C1 segment of cervical spinal cord (tissue), 14 donors: ENCODE results near the gene CDIPT.

Source experiments
- DNase-seq, 14 donors: peaks; one replicate each; lab custom pipeline; 2025; lab: John Stamatoyannopoulos, UW

CDIPT gene

GRCh38 chr16:29811896-29812665 lies 50.9 kb downstream of the CDIPT start, which contains the start of gene PRRT2:
PRRT2 (plus strand) TSS chr16:29812193; CDS start chr16:29813055, 862 bp downstream.
- peak in 11 of 14 donors; percentile 39 to 88 (median 64) for DNase-seq

DNA sequence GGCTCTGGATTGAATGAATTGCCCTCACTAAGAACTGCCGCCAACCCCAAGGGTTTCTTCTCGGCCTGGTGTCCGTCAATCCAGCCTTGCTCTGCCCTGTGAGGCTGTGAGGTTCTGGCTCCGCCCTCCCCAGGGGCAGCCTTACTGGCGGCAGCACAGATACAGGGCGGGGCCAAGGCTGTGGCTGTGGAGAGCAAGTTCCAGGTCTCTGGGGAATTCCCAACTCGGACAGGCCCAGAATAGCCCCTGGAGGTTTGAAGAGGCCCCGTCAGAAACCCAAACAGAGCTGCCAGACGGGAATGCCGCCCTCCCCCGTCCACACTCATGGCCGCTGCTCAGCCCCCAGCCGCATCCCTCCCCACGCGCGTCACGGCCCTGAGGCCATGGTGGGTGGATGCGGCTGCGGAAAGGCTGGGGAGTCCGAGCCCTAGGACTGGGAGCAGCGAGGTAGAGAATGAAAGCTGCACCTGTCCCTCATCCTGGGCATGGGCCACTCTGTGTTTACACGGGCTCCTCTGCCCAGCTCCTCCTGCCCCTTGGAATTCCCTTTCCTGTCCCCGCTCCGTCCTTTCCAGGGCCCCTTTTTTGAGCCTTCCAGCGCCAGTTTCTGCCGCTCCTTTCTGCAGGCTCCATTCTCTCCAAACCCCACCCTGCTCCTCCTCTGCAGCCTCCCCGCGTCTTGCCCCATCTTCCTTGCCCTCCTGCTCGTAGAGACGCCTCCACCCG lies 51.7 kb downstream of the CDIPT start:
- peak; percentile 56 to 96 (median 84) for DNase-seq

DNA sequence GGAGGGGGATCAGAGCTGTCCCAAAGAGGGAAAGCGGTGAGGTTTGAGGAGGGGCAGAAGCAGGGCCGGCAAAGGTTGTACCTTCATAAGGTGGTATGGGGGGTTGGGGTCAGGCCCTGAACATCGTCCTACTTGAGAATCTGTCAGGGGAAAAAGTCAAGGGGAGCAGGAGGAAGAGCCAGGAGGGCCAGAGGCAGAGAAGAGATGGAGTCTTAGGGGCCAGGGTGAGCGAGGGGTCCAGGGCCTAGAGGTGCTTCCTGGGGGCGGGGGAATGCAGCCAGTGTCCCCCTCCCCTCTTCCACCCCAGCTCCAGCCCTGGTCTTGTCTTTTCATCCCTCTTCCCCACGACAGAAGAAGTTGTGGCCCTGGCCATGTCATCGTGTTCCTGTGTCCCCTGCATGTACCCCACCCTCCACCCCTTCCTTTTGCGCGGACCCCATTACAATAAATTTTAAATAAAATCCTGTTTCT lies 52.3 kb downstream of the CDIPT start:
- no peak for DNase-seq

- DNase-seq, result no peak
Measured at GRCh38 chr16:29809850-29810698, 53.0 kb downstream of the CDIPT start.

DNA sequence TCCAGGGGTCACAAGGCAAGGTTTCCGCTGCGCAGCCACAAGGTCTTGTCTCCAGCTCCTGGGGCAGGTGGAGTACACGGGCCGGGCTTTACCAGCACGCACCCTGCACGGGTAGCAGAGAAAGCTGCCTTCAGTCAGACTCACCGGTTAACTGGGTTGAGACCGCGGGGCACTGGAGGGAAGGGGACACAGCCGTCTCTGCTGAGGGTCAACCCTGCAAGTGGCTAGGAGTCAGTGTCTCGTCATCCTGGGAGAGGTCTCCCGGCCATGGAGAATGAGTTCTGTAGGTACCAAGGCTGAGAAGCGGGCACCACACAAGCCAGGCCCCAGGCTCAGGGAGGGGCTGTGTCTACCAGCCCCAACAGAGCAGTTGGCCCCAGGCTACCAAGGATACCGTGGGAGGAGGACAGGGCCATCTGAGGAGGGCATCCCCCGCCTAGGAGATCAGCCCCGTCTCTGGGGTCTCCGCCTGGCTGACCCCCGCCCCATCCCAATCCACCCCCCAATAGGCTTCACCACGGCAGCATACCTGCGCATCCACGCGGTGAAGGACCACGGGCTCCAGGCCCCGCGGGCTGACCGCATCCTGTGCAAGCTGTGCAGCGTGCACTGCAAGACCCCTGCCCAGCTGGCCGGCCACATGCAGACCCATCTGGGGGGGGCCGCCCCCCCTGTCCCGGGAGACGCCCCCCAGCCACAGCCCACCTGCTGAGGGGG lies 53.8 kb downstream of the CDIPT start:
- no peak for DNase-seq
